HG03342 (cell line): ENCODE results near the gene FANCD2OS.
"Not testable (repeated sequence)": the region's sequence is repeated elsewhere in the genome, so short reads cannot be mapped to it uniquely, and the experiment has no call there.

Experiments used
- ATAC-seq: cut with Tn5 transposase; IDR thresholded peaks from one replicate; pipeline ENCODE4 v1.9.1; 2021; ENCODE audit warnings: mild to moderate bottlenecking, moderate library complexity; ENCODE audit not compliant: unreplicated experiment

The FANCD2OS gene

DNA sequence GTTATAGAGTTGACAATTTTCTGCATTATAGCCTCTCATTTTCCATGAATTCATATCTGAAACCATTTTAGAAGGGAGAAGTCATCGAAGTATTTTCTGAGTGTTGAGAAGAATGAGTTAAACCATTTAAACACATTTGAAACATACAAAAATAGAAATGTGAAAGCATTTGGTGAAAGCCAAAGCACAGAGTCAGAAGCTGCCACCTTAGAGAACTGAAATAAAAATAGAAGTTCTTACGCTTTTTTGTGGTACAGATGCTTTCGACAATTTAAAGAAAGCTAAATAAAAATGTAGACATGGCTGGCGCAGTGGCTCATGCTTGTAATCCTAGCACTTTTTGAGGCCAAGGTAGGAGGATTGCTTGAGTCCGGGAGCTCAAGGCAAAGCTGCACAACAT lies 9.0 kb downstream of the FANCD2OS start:
- ATAC-seq: no peak

DNA sequence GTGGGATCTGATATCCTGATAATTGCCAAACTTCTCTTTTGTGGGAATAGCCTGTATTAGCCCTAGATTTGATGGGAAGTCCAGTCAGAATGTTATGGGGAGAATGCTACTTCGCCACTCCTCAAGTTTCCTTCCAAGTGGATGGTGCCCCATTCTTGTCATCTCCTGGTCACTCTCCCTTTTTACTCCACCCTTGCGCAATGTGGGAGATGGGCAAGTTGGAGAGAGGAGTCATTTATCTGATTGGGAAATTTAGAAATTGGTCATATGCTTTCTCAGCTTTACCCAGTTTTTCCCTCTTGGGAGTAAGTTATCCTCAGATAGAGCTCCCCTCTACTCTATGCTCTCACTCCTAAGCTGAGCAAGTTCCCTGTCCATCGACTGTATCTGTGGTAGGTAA lies 14.4 kb downstream of the FANCD2OS start:
- ATAC-seq: no peak

DNA sequence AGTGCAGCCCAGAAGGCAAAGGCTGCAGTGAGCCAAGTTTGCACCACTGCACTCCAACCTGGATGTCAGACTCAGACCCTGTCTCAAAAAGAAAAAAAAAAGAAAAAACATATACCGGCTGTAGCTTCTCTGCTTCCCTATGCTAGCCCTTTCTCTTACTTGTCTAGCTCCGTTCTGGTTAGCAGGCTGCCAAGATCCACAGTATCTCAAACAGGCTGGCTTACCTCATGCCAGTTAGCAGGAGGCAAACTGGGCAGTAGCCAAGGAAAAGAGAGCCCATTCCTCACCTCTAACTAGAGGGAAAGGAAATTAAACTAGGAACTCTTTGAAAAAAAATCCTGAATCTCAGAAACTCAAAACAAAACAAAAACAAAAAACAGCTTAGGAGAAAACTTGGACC lies 16.7 kb downstream of the FANCD2OS start:
- ATAC-seq: not testable (repeated sequence)

DNA sequence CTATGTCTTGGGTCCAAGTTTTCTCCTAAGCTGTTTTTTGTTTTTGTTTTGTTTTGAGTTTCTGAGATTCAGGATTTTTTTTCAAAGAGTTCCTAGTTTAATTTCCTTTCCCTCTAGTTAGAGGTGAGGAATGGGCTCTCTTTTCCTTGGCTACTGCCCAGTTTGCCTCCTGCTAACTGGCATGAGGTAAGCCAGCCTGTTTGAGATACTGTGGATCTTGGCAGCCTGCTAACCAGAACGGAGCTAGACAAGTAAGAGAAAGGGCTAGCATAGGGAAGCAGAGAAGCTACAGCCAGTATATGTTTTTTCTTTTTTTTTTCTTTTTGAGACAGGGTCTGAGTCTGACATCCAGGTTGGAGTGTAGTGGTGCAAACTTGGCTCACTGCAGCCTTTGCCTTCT lies 17.3 kb downstream of the FANCD2OS start:
- not testable (repeated sequence) for ATAC-seq

DNA sequence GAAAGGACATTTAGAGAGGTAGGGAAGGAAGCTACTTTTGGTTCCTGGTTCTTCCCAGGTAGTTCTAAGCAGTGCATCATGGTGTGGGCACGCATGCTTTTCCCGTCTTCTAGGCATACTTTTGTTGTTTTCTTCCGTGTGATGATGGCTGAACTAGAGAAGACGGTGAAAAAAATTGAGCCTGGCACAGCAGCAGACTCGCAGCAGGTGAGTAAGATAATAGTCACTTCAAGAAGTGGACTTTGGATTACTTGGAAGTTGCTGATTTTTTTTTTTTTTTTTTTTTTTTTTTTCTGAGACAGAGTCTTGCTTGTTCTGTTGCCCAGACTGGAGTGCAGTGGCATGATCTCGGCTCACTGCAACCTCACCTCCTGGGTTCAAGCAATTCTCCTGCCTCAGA lies 17.9 kb downstream of the FANCD2OS start:
- no peak for ATAC-seq

DNA sequence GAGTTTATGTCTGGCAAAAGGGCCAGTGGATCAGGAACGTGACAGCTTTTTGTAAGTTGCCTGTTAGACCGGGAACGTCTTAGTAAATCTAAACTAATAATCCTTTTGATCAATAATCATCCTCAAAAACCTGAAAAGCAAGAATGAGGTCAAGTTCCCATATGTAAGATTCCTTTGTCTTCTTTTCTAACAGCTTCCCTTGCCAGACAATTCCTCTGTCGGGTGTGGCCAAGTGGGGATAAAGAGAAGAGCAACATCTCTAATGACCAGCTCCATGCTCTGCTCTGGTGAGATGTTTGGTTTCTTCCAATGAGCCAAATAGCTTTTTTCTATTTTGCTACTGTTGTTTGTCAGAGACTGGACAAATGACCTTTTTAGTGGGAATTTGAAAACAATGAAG lies 19.8 kb downstream of the FANCD2OS start:
- no peak for ATAC-seq

DNA sequence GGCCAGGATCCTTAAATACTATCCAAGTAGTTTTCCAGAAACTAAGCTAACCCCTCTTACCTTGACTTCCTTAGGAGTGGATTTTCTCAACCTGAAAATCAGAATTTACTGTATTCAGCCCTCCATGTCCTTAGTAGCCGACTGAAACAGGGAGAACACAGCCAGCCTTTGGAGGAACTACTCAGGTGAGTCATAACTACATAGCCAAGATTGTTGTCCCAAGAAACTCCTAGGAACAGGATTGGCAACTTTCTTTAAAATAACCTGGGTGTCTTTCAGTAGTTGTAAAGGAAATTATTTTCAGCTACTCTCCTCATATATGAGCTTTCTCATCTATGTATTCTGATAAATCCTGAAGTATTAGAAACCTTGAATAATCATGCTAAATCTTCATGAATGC lies 22.3 kb downstream of the FANCD2OS start:
- ATAC-seq: no peak

DNA sequence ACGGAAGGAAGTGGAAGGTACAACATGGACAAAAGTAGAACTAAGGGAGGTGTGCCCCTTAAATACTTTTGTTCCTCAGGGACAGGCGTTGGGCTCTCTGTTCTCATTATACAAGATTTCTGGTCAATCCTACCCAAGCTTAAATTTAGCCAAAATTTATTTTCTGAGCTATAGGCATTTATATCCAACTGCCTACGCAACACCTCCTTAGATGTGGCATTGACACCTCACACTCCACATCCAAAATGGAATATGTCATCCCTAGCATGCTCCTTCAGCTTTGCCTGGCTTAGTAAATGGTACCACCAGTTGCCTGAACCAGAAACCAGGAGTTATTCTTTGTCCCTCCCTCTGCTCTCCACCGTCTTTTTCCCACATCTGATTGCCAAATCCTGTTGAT lies 26.2 kb downstream of the FANCD2OS start:
- no peak for ATAC-seq

DNA sequence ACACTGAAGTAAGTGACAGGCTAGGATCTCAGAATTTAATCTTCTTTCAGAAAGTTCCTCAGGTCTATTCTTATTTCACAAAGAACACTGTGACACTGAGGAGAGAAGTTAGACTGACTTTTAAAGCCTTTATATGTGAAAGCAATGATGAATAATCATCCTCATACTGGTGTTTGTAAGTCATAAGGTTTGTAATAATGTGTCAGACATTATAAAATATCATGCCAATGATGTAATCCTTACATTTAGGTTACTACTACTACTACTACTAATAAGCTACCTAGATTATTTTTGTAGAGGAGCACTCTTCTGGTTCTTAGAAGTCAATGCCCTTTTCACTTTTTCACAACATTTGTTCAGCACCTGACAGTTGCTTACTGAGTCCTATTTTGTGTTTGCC lies 33.4 kb downstream of the FANCD2OS start:
- ATAC-seq: no peak

DNA sequence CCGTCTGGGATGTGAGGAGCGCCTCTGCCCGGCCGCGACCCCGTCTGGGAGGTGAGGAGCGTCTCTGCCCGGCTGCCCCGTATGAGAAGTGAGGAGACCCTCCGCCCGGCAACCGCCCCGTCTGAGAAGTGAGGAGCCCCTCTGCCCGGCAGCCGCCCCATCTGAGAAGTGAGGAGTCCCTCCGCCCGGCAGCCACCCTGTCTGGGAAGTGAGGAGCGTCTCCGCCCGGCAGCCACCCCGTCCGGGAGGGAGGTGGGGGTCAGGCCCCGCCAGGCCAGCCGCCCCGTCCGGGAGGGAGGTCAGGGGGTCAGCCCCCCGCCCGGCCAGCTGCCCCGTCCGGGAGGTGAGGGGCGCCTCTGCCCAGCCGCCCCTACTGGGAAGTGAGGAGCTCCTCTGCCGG lies 38.0 kb downstream of the FANCD2OS start:
- not testable (repeated sequence) for ATAC-seq

DNA sequence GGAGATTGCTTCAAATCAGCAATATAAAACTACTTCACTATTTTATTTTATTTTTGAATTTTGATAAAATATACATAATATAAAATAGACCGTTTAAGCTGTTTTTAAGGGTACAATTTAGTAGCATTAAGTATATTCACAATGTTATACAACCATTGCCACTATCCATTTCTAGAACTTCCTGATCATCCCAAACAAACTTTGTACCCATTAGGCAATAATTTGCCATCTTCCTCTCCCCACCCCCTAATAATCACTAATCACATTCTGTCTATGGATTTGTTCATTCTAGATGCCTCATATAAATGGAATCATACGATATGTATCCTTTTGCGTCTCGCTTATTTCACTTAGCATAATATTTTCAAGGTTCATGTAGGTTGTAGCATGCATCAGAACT lies 53.0 kb downstream of the FANCD2OS start:
- ATAC-seq: no peak
